PC-9 (cell line): ENCODE measurements around the gene COLQ. TPM values are rescaled to one million over a fixed set of nuclear protein-coding genes. Genes with fewer than 3 reads are reported as not detected.

Experiments
- Bru-seq: library from RNA; stranded (reverse); fragments of 400-500 nt; gene quantifications from one replicate; lab custom pipeline; 2021; lab: Mats Ljungman, UMichigan
- BruChase-seq, 2 experiments: library from RNA; stranded (reverse); fragments of 400-500 nt; gene quantifications; one replicate each; lab custom pipeline; 2021; lab: Mats Ljungman, UMichigan
- BruUV-seq: library from RNA; stranded (reverse); fragments of 400-500 nt; replicated peaks from 2 replicates; lab custom pipeline; 2021; lab: Mats Ljungman, UMichigan
- CTCF ChIA-PET: fragments of 300-600 bp; sonication (Branson Sonifier 250); formaldehyde crosslinking; loops from one replicate; lab custom pipeline; 2022; ENCODE audit warnings: antibody characterized with exemption; lab: Charles Lee
- POLR2A ChIA-PET: fragments of 300-600 bp; sonication (Branson Sonifier 250); formaldehyde crosslinking; loops from one replicate; lab custom pipeline; 2022; ENCODE audit warnings: antibody characterized with exemption; ENCODE audit not compliant: unreplicated experiment; lab: Charles Lee
- DNase-seq, 2 experiments: peaks; one replicate each; pipeline versions ENCODE4 v3.0.0 to v3.0.0-alpha.2; 2015 to 2022; ENCODE audit warnings: mixed read lengths in 1 of 2
- H2AFZ ChIP-seq: fragments of 200-600 bp; sonication (generic); 2 replicates; pipeline ENCODE4 v1.8.1; 2017; ENCODE audit warnings: antibody characterized with exemption
- H3F3A ChIP-seq: fragments of 200-600 bp; sonication (generic); 2 replicates; pipeline ENCODE4 v1.8.1; 2017; ENCODE audit warnings: antibody characterized with exemption, mild to moderate bottlenecking, low read depth; ENCODE audit not compliant: insufficient read depth
- H3K27ac ChIP-seq: fragments of 200-600 bp; sonication (generic); 2 replicates; pipeline ENCODE4 v1.6.1; 2016; ENCODE audit warnings: mixed run types
- H3K27me3 ChIP-seq: fragments of 200-600 bp; sonication (generic); 2 replicates; pipeline ENCODE4 v1.6.1; 2016; ENCODE audit warnings: low read depth, mixed run types; ENCODE audit not compliant: insufficient read depth
- H3K36me3 ChIP-seq: fragments of 200-600 bp; sonication (generic); 2 replicates; pipeline ENCODE4 v1.6.1; 2016; ENCODE audit warnings: low read depth, mixed run types
- H3K4me1 ChIP-seq: fragments of 200-600 bp; sonication (generic); replicated peaks from 2 replicates; pipeline ENCODE4 v1.6.1; 2016; ENCODE audit warnings: mixed run types; ENCODE audit not compliant: insufficient read depth
- H3K4me2 ChIP-seq: fragments of 200-600 bp; sonication (generic); 2 replicates; pipeline ENCODE4 v1.6.1; 2017; ENCODE audit warnings: mixed run types
- H3K4me3 ChIP-seq: fragments of 200-600 bp; sonication (generic); 2 replicates; pipeline ENCODE4 v1.6.1; 2016; ENCODE audit warnings: mixed run types
- H3K79me2 ChIP-seq: fragments of 200-600 bp; sonication (generic); 2 replicates; pipeline ENCODE4 v1.6.1; 2017; ENCODE audit warnings: low read depth, mixed run types
- H3K9me2 ChIP-seq: fragments of 200-600 bp; sonication (generic); 2 replicates; pipeline ENCODE4 v1.8.1; 2017; ENCODE audit warnings: mild to moderate bottlenecking; ENCODE audit not compliant: insufficient read depth
- H3K9me3 ChIP-seq: fragments of 200-600 bp; sonication (generic); 2 replicates; pipeline ENCODE4 v1.8.1; 2016; ENCODE audit warnings: low read depth; ENCODE audit not compliant: insufficient read depth
- H4K20me1 ChIP-seq: fragments of 200-600 bp; sonication (generic); 2 replicates; pipeline ENCODE4 v1.8.1; 2017; ENCODE audit not compliant: insufficient read depth
- EZH2 ChIP-seq: fragments of 200-600 bp; sonication (generic); IDR thresholded peaks from 2 replicates; pipeline ENCODE4 v1.8.0; 2017; ENCODE audit warnings: antibody characterized with exemption, low read depth
- intact Hi-C: fragments of 100-400 bp; cut with micrococcal nuclease; formaldehyde crosslinking; loops from one replicate; pipeline ENCODE4 v1.10.0; 2022; ENCODE audit not compliant: unreplicated experiment
- long read RNA-seq: library from polyadenylated mRNA; stranded (forward); transcript quantifications from one replicate; pipeline ENCODE4 v2.0.0, GENCODE V29; 2022
- total RNA-seq: library from RNA; stranded (reverse); gene quantifications from 2 replicates; pipeline ENCODE4 v1.2.3, GENCODE V29; 2021
- TF ChIP-seq, protein P1 (sequence below): fragments of 200-600 bp; sonication (generic); conservative IDR thresholded peaks from 2 replicates; pipeline ENCODE4 v1.6.1; 2017; ENCODE audit warnings: mixed run types, antibody characterized with exemption, mild to moderate bottlenecking, moderate library complexity

Gene COLQ
- total RNA-seq, result 0.79 TPM in 1 of 2 replicates, not detected in the other
- percentile 19 among the genes with signal in this experiment for Bru-seq, nascent RNA
- percentile 24 among the genes with signal in this experiment for BruChase-seq, experiment 1, labeled RNA remaining after a 2-hour chase
- BruChase-seq, experiment 2, labeled RNA remaining after a 6-hour chase, result percentile 17 among the genes with signal in this experiment
- long read RNA-seq, result 0 reads

DNA sequence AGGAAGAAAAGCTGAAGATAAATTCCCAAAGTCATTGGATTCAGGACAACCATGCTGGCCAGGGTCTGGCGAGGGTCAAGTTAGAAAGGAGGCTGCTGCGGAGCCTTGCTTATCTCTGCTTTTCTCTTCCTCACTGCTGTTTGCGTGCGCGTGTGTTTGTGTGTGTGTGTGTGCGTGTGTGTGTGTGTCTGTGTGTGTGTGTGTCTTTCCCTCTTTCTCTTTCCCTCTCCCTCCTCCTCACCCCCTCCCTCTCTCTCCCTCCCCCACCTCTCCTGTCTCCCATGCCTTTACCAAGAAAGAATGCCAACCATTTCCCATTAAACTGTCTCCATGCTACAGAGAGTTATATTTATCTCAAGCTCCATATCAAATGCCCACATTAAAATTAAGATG is at the start of gene COLQ:
COLQ (minus strand) TSS at position 134 of the 393 bp plus-strand sequence; CDS start at position 53, 81 bp downstream.
- TF ChIP-seq, protein P1, sequence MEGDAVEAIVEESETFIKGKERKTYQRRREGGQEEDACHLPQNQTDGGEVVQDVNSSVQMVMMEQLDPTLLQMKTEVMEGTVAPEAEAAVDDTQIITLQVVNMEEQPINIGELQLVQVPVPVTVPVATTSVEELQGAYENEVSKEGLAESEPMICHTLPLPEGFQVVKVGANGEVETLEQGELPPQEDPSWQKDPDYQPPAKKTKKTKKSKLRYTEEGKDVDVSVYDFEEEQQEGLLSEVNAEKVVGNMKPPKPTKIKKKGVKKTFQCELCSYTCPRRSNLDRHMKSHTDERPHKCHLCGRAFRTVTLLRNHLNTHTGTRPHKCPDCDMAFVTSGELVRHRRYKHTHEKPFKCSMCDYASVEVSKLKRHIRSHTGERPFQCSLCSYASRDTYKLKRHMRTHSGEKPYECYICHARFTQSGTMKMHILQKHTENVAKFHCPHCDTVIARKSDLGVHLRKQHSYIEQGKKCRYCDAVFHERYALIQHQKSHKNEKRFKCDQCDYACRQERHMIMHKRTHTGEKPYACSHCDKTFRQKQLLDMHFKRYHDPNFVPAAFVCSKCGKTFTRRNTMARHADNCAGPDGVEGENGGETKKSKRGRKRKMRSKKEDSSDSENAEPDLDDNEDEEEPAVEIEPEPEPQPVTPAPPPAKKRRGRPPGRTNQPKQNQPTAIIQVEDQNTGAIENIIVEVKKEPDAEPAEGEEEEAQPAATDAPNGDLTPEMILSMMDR, result no peak
- TF ChIP-seq EZH2, result no peak
- H3K4me2 ChIP-seq, result no peak within 1 kb of the TSS
- H2AFZ ChIP-seq, result no peak within 1 kb of the TSS
- intact Hi-C loops, result no loop called here
- no peaks in the 10 kb centered on the region for H3F3A ChIP-seq
- no peaks in the 10 kb centered on the region for H3K4me1 ChIP-seq
- H3K9me3 ChIP-seq, result no peaks in the 10 kb centered on the region
- POLR2A ChIA-PET, result no interaction called here
- H3K27ac ChIP-seq, result no peak within 1 kb of the TSS
- H3K79me2 ChIP-seq, result no peaks in the 10 kb centered on the region
- H4K20me1 ChIP-seq, result no peaks in the 10 kb centered on the region
- DNase-seq, result no peak
- BruUV-seq, result no TSS peak
- CTCF ChIA-PET, result no interaction called here
- H3K36me3 ChIP-seq, result no peaks in the 10 kb centered on the region
- no peak within 1 kb of the TSS for H3K4me3 ChIP-seq
- no peaks in the 10 kb centered on the region for H3K9me2 ChIP-seq
- H3K27me3 ChIP-seq, result no peaks in the 10 kb centered on the region

DNA sequence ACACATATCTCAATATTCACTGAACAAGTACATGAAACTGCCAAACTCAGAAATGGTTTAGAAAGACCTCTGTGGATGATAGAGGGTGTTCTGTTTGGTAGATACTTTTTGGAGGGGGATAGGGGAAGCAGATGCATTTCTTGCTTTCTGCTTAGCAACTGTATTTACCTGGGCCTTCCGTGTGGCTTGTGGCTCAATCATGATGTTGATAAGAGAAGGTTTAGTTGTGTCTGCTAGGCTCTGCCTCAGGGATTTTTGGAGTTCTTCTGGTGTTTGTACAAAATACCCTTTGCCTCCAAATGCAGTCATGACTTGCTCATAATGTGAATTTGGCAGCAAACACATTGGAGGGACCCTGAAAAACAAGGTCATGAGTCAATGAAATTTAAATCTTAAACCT is 41.7 kb upstream of the COLQ start:
- H3K4me1 ChIP-seq, result no peaks in the 10 kb centered on the region
- H3K4me2 ChIP-seq, result no peak overlapping the region
- no peak for DNase-seq
- no peaks in the 10 kb centered on the region for H4K20me1 ChIP-seq
- H2AFZ ChIP-seq, result no peak overlapping the region
- H3K79me2 ChIP-seq, result no peaks in the 10 kb centered on the region
- H3K4me3 ChIP-seq, result no peak overlapping the region
- TF ChIP-seq, protein P1, result no peak
- TF ChIP-seq EZH2, result no peak
- no TSS peak for BruUV-seq
- H3K27ac ChIP-seq, result no peak overlapping the region
- POLR2A ChIA-PET, result no interaction called here
- CTCF ChIA-PET, result no interaction called here
- no peaks in the 10 kb centered on the region for H3K9me2 ChIP-seq
- intact Hi-C loops, result loop anchor here (5.0 kb wide), 1 partner anchor 136 kb away; the partner anchor contains the start of genes EAF1 and METTL6
- H3K36me3 ChIP-seq, result peaks cover 29% of the 10 kb centered on the region; the same call in 1 of the 2 replicates
- H3K9me3 ChIP-seq, result no peaks in the 10 kb centered on the region
- no peaks in the 10 kb centered on the region for H3K27me3 ChIP-seq
- H3F3A ChIP-seq, result 0 out of 2 replicates have a peak, but pooled peaks cover 6% of the 10 kb centered on the region

DNA sequence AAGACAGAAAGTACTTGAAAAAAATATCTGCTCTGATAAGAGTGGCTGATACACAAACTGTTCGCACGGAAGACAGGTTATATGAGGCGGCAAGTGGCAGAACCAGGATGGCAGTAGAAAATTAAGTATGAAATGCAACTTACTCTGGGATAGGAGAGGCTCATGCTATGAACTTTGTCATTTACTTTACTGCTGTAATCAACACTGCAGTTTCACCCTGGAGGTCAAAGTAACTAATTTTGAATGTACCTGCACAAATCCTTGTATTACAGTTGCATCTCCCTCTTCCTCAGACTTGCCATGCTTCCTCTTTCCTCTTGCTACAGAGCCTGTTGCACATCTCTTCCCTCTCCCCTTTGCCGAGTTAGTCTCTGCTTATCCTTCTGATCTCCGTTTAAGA is 41.1 kb upstream of the COLQ start:
- Histone ChIP-seq H3K79me2 (no peaks in the 10 kb centered on the region), H3K27me3 (no peaks in the 10 kb centered on the region), H3K27ac (no peak overlapping the region), H4K20me1 (no peaks in the 10 kb centered on the region), H3K9me2 (no peaks in the 10 kb centered on the region), H3K9me3 (no peaks in the 10 kb centered on the region), H3K4me1 (0 out of 2 replicates have a peak, but pooled peaks cover 3% of the 10 kb centered on the region), H3K4me2 (no peak overlapping the region), H3K36me3 (peaks cover 22% of the 10 kb centered on the region; the same call in 1 of the 2 replicates), H3F3A (0 out of 2 replicates have a peak, but pooled peaks cover 7% of the 10 kb centered on the region), H3K4me3 (no peak overlapping the region), H2AFZ (no peak overlapping the region)
- no peak for DNase-seq
- CTCF ChIA-PET, result no interaction called here
- POLR2A ChIA-PET, result no interaction called here
- TF ChIP-seq EZH2, result no peak
- TF ChIP-seq, protein P1, result no peak
- no TSS peak for BruUV-seq
- intact Hi-C loops, result loop anchor here (5.0 kb wide), 1 partner anchor 135 kb away; the partner anchor contains the start of genes EAF1 and METTL6
